ENCODE results near the gene GALT. TPM values are rescaled to one million over a fixed set of nuclear protein-coding genes. Genes with fewer than 3 reads are reported as not detected.

Gene GALT
- 68.9 and 73.4 TPM in 2 replicates for total RNA-seq

DNA sequence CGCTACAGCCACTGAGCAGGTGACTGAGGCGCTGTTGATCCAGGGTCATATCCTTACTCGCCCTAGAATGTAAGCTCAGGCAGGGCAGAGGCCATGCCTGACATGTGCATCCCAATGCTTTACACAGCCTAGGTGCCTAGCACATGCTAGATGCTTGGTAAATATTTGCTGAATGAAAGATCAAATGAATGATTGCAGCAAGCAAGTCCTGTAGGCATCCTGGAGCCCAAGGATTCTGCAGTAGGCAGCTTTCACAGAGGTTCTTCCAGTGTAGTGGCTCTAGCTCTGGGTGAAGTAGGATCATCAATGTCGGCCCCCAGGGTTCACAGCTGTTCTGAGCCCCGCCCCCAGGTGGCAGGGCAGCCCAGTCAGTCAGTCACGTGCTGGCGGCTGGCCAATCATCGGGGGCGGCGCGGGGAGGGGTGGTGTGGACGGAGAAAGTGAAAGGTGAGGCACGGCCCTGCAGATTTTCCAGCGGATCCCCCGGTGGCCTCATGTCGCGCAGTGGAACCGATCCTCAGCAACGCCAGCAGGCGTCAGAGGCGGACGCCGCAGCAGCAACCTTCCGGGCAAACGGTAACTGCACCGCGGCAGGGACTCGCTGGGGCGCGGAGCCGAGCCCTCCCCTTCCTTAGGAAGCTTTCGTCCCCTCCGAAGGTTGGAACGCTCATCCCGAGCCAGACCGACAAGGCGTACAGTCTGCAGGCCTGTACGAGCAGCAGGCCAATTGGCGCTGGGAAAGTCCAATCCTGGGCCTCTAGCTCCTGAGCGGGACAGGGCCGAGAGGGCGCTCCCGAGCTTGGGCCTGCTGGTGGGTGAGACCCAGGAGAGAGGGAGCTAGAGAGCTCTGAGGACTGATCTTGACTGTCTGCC, at the start of gene GALT:
Gene GALT, plus strand, starts transcription at position 465 of the 873 bp plus-strand sequence. Its CDS starts 30 bp downstream, at position 495.
- H3K9me3 Mint-ChIP-seq = no peaks in the 10 kb centered on the region
- no peaks in the 10 kb centered on the region for H3K27me3 Mint-ChIP-seq
- H3K4me3 Mint-ChIP-seq = peak within 1 kb of the TSS; percentile 94
- intact Hi-C loops (cut with micrococcal nuclease) = loop anchor here (1.0 kb wide), 4 partner anchors 9 to 56 kb away; partner anchors contain the start of genes RPP25L and SIGMAR1
- peak; percentile 99 for DNase-seq
- peak within 1 kb of the TSS; percentile 92 for H3K27ac Mint-ChIP-seq
- H3K36me3 Mint-ChIP-seq (ENCODE audit: low read depth) = peaks cover 31% of the 10 kb centered on the region
- H3K4me1 Mint-ChIP-seq = peaks cover 28% of the 10 kb centered on the region

DNA sequence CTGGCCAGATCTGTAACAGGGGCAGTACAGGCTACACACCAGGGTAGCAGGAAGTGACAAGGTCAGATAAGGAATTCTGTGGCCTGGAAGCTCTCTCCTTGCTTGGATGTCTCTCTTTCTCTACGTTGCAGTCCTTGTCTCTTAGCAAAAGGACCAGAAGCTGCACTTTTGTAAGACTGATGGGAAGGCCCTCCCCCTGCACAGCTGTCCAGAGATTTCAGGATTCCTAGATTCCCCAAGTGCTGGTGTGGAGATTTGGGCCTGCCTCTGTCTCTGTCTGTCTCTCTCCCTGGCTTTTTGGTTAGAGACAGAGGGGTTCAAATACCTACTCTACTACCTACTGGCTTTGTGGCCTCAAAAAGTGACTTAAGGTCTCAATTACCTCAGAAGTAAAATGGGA, 46.9 kb upstream of the GALT start:
- intact Hi-C loops (cut with micrococcal nuclease) = no loop called here

DNA sequence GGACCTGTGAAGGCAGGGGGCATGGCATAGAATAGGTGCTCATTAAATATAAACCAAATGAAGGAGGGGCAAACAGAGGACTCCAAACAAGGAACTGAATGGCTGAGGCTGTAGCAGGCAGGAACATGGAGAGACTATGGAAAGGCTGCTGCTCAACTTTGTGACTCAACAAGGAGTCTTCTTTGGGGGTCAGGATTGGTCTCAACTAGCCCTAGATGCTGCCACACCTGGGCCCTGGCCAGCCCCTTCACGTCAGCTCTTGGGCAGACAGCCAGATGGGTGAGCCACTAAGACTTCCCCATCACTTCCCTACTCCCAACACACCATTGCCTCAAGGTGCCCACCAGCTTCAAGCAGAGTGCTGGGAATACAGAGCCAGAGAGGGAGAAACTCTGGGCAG, 45.6 kb upstream of the GALT start:
- Mint-ChIP-seq H3K36me3 (ENCODE audit: low read depth) (no peaks in the 10 kb centered on the region), H3K4me3 (no peak overlapping the region), H3K9me3 (no peaks in the 10 kb centered on the region), H3K27ac (no peak overlapping the region), H3K4me1 (no peaks in the 10 kb centered on the region), H3K27me3 (peaks cover 15% of the 10 kb centered on the region)
- intact Hi-C loops (cut with micrococcal nuclease) = no loop called here
- no peak for DNase-seq

More for the DNA sequence above, 46.9 kb upstream of the GALT start:
- H3K9me3 Mint-ChIP-seq = no peaks in the 10 kb centered on the region
- H3K4me3 Mint-ChIP-seq = no peak overlapping the region
- no peaks in the 10 kb centered on the region for H3K36me3 Mint-ChIP-seq (ENCODE audit: low read depth)
- no peak for DNase-seq
- no peaks in the 10 kb centered on the region for H3K4me1 Mint-ChIP-seq
- H3K27ac Mint-ChIP-seq = no peak overlapping the region
- H3K27me3 Mint-ChIP-seq = peaks cover 16% of the 10 kb centered on the region

DNA sequence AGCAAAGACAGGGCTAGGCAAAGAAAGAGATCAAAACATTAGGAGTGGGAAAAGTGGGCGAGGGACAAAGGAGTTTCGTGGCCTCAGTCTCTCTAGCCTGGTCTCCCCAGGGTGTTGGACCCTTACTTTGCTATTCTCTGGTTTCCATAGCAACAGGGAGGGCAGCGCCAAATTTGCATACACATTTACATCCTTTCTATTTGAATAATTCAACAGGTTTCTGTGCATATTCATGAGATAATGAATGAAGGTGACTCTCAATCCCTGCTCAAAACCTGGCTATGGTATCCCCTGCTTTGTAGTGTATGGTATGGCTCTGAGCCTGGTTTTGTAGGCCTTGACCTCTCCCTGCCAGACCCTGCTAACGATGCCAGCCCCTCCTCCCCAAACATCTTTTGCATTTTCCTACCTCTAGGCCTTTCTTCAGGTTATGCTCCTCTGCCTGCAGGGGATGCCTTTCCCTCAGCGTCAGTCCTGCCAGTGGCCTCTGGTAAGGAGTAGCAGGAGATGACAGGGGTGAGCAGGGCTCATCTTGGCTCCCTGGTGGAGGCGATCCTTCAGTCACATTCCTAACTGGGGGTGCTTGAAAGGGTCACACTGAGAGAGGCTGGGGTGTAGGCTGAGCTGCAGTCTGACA, 44.4 kb upstream of the GALT start:
- Mint-ChIP-seq H3K27me3 (peaks cover 10% of the 10 kb centered on the region), H3K27ac (no peak overlapping the region), H3K4me1 (no peaks in the 10 kb centered on the region), H3K36me3 (ENCODE audit: low read depth) (no peaks in the 10 kb centered on the region), H3K4me3 (no peak overlapping the region), H3K9me3 (no peaks in the 10 kb centered on the region)
- DNase-seq = no peak
- intact Hi-C loops (cut with micrococcal nuclease) = no loop called here

DNA sequence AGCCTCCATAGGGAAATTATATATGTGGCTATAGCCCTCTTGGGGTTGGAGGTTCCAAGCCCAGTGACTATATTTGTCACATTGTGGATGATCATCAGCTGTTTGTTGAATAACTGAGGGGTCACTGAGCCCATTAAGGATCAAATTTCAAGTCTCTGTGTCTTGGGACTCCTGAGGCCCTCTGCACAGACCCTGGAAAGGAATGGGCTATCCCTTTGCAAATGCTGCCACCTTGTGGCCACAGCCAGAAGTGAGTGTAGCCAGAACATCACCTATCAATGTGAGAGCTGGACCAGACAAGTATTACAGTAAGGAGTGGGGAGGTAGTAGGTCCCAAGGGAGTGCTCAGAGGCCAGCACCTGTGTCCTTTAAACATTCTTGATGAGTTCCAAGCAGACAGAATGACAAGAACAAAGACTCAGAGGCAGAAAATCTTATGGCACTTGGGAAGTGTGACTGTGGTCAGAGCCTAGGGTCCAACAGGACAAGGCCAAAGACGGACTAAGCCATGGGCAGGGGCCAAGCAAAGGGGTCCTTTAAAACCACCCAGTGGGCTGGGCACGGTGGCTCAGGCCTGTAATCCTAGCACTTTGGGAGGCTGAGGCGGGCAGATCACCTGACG, 42.8 kb upstream of the GALT start:
- H3K9me3 Mint-ChIP-seq = no peaks in the 10 kb centered on the region
- H3K4me3 Mint-ChIP-seq = no peak overlapping the region
- H3K36me3 Mint-ChIP-seq (ENCODE audit: low read depth) = no peaks in the 10 kb centered on the region
- intact Hi-C loops (cut with micrococcal nuclease) = no loop called here
- peaks cover 8% of the 10 kb centered on the region for H3K27me3 Mint-ChIP-seq
- DNase-seq = peak; percentile 94
- no peaks in the 10 kb centered on the region for H3K4me1 Mint-ChIP-seq
- H3K27ac Mint-ChIP-seq = no peak overlapping the region

DNA sequence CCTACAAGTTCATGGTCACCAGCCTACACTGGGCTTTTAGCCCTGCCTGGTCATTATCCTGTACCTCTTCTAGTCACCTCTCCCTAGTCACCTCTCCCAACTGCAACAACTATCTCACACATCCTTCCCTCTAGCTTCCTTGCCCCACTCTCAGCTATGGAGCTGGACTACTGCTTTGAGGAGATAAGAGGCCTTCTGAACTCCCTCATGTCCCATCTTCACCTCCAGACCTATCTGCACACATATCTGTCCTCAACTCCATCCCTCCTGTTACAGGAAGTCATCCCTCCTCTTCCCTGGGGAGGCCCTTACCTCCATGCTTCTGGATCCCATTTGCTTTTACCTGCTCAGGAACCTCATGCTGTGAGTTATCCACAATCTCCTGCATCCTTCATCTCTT, 40.3 kb upstream of the GALT start:
- Mint-ChIP-seq H3K4me1 (peaks cover 6% of the 10 kb centered on the region), H3K9me3 (no peaks in the 10 kb centered on the region), H3K36me3 (ENCODE audit: low read depth) (peaks cover 6% of the 10 kb centered on the region), H3K4me3 (no peak overlapping the region), H3K27ac (no peak overlapping the region), H3K27me3 (peaks cover 6% of the 10 kb centered on the region)
- no peak for DNase-seq
- intact Hi-C loops (cut with micrococcal nuclease) = no loop called here

DNA sequence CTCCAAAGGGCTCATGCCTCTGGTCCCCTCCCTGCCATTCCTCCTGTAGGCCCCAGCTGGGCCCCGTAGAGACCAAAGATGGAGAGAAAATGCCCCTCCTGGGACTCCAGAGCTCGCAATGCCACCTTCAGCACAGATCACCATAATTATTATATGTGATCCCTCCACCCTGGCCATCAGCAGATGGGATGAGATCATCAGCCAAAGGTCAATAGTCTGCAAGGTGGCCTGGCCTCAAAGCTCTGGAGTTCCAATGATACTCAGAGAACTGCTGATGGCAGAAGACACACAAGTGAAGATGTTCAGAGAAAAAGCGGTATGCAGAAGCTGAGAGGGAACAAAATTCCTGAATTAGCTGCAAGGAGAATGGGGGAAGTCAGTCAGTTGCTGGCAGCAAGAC, 39.6 kb upstream of the GALT start:
- Mint-ChIP-seq H3K27me3 (peaks cover 6% of the 10 kb centered on the region), H3K27ac (no peak overlapping the region), H3K4me3 (no peak overlapping the region), H3K4me1 (peaks cover 9% of the 10 kb centered on the region), H3K9me3 (no peaks in the 10 kb centered on the region), H3K36me3 (ENCODE audit: low read depth) (peaks cover 7% of the 10 kb centered on the region)
- intact Hi-C loops (cut with micrococcal nuclease) = no loop called here
- DNase-seq = no peak

DNA sequence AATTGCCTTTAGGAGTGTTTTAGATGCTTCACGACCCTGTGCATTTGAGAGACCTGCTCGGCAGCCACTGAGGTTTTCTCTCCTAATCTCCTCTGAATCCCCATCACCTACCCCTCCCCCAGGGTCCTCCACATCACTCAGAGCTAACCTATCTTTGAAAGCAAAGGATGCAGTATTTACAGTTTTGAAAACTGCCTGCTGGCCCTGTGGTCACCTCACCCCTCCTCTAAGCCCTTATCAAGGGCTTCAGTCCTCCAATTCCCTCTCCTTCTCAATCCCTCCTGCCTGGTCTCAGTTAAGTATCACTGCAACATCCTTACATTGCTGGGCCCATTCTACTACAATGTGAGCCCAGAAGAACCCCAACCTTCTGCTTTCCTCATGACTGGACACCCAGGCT, 39.1 kb upstream of the GALT start:
- Mint-ChIP-seq H3K4me1 (peaks cover 12% of the 10 kb centered on the region), H3K36me3 (ENCODE audit: low read depth) (peaks cover 7% of the 10 kb centered on the region), H3K27ac (no peak overlapping the region), H3K27me3 (peaks cover 6% of the 10 kb centered on the region), H3K9me3 (no peaks in the 10 kb centered on the region), H3K4me3 (no peak overlapping the region)
- intact Hi-C loops (cut with micrococcal nuclease) = no loop called here
- DNase-seq = no peak

DNA sequence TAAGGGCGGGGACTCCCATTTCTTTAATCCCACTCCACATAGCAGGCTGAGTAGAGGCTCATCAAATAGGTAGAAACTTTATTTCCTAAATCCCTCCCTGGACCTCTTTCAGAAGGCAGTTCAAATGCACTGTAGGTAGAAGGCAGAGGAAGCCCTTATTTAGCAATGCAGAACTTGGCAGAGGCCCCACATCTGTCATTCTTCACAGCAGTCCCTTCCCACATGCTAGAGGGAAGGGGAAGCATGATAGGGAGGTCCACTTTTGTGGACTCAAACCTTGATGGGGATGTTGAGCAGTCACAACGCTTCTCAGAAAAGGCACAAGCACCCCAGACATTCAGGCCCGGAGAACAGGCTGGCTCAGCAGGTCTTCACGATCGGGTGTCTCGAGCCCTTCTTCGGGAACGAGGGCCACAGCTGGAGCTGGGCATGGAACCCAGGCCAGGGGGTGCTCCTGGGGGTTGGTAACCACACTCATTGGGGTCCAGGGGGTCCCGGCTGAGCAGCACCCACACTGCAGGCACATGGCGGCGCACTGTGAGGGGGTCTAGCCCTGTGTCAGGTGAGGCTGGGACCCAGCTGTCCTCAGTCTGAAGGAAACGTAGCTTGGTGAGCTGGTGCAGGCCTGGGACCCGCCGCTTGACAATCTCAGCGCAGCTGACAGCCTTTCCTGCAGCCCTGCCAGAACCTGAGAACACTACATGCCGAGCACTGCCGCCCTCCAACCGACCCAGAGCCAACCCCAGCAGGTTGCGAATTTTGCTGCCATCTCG, 35.9 kb upstream of the GALT start:
- intact Hi-C loops (cut with micrococcal nuclease) = loop anchor here (5.0 kb wide), 2 partner anchors 92 to 483 kb away; partner anchors contain the start of gene DCAF12

DNA sequence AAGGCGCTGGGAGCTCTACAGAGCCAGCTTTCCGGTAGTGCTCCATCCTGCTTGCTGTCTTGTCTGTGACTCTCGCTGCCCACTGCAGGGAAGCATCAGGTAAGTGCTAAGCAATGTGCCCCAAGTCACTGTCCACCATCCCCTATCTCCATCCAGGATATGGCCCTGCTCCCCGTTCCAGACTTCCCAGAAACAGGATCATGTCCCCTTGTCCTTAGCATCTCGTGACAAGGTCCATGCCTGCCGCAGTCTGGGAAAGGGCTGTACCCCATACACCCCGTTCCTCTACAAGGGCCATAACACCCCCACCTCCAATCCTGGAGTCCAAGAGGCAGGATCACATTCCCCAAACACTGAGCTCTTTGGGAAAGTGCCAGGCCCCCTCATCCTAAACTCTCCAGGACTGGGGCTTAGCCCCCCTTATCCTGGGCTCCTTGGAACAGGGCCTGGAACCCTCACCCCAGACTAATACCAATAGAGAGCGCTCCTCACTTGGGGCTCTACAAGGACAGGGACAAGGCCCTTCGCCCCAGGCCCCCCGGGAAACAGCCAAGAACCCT, 35.1 kb upstream of the GALT start:
- Mint-ChIP-seq H3K4me3 (peak overlapping the region; percentile 96), H3K27ac (peak overlapping the region; percentile 97), H3K4me1 (peaks cover 21% of the 10 kb centered on the region), H3K36me3 (ENCODE audit: low read depth) (peaks cover 22% of the 10 kb centered on the region), H3K9me3 (no peaks in the 10 kb centered on the region), H3K27me3 (no peaks in the 10 kb centered on the region)
- DNase-seq = peak; percentile 70
- intact Hi-C loops (cut with micrococcal nuclease) = loop anchor here (5.0 kb wide), 2 partner anchors 91 to 484 kb away; partner anchors contain the start of gene DCAF12

More for the DNA sequence above, 35.9 kb upstream of the GALT start:
- no peak for DNase-seq
- Mint-ChIP-seq H3K27ac (no peak overlapping the region), H3K27me3 (no peaks in the 10 kb centered on the region), H3K9me3 (no peaks in the 10 kb centered on the region), H3K4me3 (peak overlapping the region; percentile 96), H3K4me1 (peaks cover 21% of the 10 kb centered on the region), H3K36me3 (ENCODE audit: low read depth) (peaks cover 16% of the 10 kb centered on the region)

DNA sequence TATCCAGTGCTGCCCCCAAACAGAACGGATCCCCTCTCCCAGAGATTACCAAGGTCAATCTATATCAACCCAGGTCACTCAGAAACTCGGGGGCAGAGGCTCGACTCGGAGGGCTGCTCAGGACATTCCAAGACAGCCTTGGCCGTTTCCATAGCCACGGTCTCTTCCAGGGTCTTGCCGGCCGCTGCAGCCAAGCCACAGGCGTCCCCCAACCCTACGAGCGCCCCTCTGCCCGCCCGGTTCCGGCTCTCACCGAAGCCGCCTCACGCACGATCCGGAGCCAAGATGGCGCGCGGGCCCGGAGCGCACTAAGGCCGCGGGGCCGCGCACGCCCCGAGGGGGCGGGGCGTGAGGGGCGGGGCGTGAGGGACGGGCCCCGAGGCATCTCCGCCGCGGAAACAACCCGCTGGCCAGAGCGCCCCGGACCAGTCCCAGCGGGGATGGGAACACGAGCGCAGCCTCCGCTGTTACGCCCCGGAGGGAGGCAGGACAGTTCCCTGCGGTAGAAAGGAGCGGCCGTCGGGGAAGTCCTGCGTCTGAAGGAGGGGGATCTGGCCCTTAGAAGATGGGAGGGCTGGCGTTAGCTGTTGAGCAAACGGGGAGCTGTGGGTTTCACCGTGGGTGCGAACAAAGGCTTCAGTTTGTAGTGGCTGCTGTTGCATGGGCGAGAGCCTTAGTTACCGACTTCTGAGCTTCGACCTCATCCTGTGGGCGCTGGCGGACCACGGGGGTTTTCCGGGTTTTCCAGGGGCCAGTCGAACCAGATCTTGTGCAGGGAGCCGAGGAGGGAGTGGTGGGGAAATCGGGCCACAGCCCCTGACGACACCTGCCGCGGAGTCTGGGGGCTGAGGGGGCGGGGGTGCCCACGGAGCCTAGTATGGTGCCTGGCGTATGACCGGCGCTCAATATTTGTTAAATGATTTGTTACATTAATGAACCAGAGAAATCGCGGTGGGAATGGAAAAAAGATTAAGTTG, 34.4 kb upstream of the GALT start, which contains the start of gene RPP25L:
Gene RPP25L, minus strand, starts transcription at position 287 of the 977 bp plus-strand sequence. CDS start 801 bp downstream, outside the sequence.
- Mint-ChIP-seq H3K27ac (peak within 1 kb of the TSS; percentile 97), H3K4me1 (peaks cover 21% of the 10 kb centered on the region), H3K27me3 (no peaks in the 10 kb centered on the region), H3K4me3 (peak within 1 kb of the TSS; percentile 96), H3K36me3 (ENCODE audit: low read depth) (peaks cover 24% of the 10 kb centered on the region), H3K9me3 (no peaks in the 10 kb centered on the region)
- intact Hi-C loops (cut with micrococcal nuclease) = loop anchor here (1.0 to 5.0 kb wide), 7 partner anchors 8 to 485 kb away; partner anchors contain the start of genes DCAF12, DCTN3, DNAI1 and FAM219A
- DNase-seq = peak; percentile 97

Measured in activated CD4-positive, alpha-beta T cell treated with anti-CD3 and anti-CD28 coated beads, Interleukin-2, amount 10 ng/mL, durations not matched to agents 24 days and 14 days (primary cell).